GM19035 (cell line): ENCODE data around the gene SGIP1.

Experiments
- ATAC-seq: cut with Tn5 transposase; IDR thresholded peaks from one replicate; pipeline ENCODE4 v1.9.1; 2021; ENCODE audit not compliant: unreplicated experiment

Gene SGIP1

DNA sequence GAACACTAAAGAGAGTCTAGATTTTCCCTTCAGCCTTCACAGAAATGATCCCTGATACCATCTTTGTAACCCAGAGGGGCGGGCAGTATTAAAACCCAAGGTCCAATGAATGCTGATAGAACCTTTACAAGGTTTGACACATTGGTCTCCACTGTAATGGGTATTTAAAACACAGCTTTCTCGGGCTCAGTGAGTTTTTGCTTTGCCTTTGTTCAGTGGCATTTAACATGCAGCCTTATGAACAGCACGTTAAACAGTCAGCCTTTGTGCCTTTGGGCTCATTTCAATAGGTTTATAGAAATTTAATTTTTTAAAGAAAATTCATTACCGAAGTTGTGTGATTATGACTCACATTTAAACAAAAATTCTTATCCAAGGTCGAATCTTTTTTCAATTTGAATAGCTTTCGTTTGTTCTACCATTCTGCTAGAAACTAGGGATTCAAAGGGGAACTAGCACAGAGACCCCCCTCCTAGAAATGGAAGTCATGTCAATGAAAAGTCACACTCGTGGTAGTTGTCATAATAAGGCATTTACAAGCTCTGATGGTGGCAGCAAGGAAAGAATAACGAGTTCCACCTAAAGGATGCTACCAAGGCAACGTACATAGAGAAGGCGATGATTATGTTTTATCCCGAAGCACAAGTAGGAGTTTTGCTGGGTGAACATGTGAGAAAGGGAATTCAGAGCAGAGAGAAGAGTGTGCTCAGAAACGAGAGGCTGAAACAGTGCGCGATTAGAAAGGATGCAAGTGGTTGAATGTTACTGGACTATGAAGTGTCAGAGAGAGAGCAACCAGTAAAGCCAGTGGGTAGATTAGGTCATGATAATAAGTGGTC is 66.2 kb downstream of the SGIP1 start:
- no peak for ATAC-seq

DNA sequence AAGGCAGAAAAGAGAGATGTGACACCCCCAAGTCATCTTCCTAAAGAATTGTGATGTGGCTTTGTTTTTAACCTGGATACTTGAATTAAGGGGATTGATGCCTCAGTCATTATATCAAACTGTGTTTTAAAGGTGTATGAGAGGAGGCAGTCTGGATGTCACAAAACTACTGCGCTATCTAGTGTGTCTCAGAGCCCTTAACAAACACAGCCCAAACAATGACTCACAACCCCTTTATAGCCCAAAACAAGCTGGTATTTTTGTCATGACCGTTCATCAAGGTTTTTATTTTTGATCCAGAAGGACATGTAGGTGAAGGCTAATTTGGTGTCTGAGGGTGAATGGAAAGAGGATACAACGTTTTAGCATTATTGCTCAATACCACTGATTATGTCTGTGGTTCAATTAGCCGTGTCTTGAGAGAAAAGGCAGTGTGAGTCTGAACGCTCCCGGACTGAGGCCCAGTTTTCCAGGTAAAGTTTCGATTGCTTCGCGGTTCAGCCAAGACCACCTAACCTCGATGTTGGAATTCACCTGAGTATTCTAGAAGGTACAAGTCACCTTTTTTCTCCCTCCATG is 71.6 kb downstream of the SGIP1 start:
- ATAC-seq, result no peak

DNA sequence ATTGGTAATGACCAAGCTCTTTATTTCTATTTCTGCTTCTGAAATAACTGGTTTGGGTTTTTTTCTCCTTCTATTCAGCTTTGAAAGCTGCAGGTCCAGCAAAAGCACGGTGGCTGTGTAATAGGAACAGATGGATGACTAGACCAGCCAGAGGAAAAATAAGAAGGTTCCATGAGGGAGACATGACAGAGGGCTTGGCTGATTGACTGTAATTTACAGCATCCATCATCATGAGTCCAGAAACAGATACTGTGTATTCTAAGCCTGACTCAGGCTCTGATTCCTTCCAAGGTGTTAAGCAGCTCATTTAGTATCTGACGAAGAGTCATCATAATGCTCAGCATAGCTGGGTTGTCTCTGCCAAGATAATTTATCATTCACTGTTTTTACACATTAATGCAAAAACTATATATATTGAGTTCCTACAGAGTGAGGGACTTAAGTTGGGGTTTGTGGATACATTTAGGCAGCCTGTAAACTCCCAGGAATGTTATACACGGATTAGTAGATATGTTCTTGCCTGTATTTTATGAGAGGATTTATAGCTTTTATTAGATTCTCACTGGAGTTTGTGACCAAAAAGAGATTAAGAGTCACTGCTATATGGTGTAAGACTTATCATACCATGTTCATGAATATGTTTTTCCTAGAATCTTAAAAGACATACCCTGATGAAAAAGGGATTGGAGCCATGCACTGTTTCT is 72.6 kb downstream of the SGIP1 start:
- ATAC-seq, result no peak

DNA sequence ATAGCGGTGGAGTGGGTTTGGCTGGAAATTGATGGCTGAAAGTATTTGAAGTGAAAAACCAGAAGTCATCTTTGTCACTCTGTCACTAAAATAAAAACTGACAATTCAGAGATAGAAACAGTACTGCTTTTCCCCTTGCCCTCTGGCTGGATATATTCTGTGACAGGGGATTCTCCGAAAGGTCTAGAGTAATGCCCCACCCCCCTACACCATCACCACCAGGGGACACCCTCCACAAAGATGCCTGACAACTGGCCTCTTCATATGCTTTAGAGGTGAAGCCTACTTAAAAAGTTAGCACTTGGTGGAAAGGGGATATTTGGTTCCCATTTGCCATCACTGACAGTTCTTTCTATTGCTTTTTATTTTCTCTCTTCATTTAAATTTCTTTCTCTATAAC is 73.5 kb downstream of the SGIP1 start:
- no peak for ATAC-seq

DNA sequence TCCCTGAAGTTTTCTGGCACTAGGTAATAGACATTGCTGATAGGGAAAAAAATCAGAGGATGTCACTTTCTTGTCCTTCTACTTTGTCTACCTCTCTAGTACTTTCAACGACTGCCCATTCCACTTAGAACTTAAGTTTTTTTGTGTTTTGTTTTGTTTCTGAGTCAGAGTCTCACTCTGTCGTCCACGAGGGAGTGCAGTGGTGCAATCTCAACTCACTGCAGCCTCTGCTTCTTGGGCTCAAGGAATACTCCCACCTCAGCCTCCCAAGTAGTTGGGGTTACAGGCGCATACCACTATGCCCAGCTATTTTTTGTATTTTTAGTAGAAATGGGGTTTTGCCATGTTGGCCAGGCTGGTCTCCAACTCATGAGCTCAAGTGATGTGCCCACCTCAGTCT is 79.2 kb downstream of the SGIP1 start:
- ATAC-seq, result no peak

DNA sequence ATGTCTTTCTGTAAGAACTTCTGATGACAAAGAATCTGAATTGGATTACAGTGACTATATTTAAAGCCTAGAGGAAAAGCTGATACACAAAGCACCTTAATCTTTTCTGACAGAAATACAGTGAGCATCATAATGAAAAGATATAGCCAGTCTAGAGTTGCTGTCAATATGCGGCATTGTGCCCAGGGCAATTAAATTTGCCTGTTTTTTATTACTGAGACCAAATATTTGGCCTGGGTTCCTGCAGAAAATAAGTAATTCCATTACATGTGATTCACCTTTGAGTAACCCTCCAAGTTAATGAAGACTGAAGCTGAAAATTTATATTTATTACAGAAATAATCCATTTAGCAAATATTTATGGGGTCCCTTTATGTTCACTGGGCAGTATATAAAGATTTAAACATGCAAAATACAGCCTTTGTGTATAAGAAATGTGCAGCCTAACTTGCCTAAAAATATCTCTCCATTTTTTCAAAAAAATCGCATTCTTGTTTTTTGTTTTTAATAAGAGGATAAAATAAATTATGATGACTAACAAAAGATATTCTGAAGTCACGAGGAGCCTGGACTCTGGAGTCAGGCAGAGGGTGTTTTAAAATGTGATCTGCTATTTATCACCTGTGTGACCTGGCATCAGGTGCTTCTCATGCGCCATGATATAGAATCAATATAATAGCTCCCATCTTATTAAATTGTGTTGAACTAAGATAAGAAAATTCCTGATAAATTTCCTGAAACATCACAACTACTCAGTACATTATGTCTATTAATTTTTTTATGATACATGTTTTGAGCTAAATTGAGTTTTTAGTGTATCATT is 83.6 kb downstream of the SGIP1 start:
- no peak for ATAC-seq

DNA sequence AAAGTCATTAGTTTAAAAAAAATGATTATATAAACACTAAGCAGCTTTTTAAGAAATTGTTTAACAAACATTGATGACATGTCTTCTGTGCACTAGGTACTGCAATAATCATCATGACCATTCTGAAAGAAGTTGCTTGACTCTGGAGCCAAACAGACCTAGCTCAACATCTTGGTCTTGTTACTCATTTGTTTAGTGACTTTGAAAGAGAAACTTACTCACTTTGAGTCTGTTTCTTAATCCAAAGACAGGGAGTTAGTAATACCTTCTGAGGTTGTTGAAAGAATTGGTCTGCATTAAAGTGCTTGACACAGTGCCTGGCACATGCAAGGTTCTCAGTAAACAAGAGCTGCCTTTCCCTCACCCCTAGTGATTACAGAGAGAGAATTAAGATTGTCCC is 84.4 kb downstream of the SGIP1 start:
- no peak for ATAC-seq

DNA sequence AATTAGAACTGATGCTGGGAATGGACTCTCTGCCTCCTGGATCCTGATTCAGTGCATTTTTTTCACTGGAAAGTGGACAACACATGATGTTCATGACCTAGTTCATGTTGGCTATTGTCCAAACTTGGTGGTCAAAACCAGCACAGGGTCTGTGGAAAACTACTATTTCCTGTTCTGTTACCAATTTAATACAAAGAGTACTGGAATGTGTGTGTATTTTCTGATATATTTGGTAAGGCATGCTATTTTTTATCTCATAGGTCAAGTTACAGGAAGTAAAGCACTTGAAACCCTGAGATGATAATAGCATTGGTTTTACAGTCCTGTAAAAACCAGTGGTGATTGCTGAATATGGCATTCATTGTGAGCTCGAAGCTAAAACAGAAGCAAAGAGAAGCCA is 89.9 kb downstream of the SGIP1 start:
- ATAC-seq, result no peak

DNA sequence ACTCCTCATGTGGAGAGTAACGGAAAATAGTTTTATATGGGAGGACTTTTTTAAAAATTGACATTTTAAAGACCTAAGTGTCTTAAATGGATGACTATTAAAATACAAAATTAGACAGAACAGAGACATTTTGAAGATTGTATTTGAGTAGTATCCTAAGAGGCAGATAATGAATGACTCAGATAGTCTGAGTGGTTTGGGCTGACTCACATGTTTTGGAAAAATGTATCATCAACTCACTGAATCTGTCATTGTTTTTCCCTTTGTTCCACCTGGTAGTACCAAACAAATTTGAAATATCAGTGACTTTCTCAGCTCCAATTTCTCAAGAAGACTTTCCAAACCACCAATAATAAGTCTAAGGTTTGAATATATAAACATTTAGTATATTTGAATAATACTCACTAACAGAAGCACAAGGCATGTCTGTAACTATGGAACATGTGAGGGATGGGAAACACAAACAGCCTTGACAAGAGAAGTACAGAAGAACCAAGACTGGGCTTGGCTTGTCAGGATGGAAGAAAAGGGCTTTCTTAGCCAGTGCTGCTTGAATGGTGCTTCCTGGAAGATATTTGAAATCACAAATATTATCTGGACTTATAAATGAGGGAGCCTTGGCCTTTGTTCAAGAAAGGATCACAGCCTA is 90.6 kb downstream of the SGIP1 start:
- ATAC-seq, result no peak

DNA sequence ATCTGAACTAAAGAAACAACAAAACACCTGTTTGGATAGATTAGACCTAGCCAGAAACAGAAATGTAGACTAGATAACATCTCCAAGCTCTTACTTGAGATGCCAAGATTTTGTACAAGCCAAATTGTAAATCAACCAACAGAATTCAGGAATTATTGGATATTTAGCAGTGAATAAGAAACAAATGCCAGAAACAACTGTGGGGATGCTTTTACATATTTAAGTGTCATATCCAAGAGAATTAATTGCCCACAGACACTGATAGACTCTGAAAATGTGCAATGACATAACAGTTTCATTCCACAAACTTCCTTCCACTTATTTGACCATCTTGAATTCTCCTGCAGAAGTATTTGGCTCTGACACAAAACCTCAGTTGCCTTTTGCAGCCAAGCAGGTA is 92.3 kb downstream of the SGIP1 start:
- no peak for ATAC-seq

DNA sequence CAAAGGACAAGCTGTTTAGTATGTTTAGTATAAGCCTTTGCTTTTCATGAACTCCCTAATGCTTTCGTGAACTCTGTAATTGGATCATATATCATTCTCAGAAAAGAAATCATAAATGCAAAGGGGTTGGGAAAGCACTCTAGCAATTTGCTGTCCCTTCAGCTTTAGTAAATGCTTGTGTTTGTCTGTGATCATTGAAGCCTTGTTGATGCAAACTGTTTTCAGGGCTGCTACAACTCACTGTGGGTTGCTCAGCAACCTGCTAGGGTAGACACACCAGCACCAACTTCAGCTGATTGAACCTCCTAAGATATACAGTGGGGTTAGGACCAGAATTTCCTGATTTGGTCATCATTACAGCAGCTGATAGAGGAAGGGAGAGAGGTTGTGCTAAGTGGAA is 95.0 kb downstream of the SGIP1 start:
- no peak for ATAC-seq

DNA sequence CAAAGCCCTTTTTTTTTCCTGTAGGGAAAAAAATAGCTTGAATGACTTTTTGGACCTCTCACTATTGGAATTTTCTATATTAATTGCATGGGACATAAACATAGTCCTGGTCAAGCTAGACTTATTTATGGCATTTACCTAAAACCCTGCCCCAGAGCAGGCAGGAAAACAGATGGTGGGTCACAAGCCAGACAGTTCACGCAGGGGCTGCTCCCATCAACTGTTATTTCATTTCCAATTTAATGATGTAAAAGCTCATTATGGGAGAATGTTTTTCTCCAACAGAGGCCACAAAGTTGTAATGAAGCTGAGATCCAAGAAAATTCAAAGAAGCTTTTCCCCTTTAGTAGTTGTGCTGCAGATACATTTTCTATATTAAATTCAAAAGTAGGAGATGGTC is 99.2 kb downstream of the SGIP1 start:
- no peak for ATAC-seq

DNA sequence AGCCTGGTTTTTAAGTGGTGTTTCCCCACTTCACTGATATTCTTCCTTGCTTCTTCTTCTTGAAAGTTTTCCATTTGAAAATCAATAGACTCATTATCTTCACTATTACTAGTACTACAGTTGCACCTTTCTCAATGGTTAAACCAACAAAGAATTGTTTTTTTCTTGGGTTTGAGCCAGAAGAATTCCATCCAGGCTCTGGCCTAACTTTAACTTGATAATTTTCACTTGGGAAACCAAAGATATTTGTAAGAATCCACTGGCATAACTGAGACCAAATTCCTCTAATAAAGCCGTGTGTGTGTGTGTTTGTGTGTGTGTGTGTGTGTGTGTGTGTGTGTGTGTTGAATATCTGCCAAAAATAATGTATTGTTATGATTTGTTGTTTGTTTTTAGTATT is 103.2 kb downstream of the SGIP1 start:
- no peak for ATAC-seq

DNA sequence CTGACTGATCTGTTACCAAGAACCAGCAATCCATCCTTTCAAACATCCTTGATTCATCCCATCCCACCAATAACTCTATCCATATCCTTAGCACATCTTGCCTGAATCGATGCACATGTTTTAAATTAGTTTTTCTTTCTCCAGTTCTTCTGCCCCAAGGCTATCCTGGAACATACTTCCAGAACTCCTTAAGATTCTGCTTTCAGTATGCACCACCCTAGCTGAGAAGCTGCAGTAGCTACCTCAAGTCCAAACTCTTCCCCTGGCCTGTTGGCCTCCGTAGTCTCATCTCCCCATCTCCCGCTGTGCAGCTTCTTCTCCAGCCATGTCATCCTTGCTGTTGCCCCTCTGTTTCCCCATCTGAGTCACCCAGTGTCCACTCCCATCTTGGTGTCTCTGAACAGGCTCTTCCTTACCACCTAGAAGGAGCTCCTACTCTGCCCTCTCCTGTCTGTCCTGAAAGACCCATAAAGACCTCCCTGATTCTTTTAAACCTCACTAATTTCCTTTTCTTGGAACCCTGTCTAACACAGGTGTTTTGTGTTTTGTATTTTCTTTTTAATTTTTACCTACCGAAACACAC is 108.0 kb downstream of the SGIP1 start:
- no peak for ATAC-seq

DNA sequence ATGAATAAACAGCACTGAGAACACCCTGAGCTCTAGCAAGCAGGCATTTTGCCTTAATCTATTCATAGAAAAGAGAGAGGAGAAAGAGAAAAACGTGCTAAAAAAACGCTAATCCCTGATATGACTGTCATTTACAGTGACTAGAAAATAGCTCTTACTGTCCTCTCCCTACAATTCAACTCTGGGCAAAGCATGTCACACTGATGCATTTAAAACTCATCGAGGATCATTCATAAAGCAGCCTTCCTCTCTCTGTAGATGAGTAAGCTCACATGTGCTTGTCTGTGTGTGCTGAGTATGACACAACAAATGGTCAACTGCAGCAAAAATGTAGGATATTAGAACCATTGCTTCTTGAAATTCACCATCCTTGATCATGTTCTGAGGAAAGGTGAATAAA is 109.0 kb downstream of the SGIP1 start:
- no peak for ATAC-seq

DNA sequence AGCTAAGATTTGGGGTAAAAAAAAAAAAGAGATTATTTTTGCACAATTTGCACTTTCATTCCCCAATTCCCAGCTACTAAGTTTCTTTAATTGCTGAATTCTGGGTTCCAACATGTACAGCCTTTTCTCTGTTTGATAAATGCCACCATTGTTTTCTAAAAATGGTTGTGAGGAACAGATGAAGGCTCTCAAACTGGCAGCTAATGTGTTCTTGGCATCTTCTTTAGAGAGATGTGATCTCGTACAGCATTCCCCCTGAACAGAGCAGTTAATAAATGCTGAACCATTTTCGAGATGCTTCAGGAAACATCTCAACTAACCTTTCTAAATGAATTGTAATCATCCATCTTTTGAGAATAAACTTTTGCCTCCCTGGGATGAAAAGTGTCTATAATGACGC is 110.4 kb downstream of the SGIP1 start:
- ATAC-seq, result no peak

DNA sequence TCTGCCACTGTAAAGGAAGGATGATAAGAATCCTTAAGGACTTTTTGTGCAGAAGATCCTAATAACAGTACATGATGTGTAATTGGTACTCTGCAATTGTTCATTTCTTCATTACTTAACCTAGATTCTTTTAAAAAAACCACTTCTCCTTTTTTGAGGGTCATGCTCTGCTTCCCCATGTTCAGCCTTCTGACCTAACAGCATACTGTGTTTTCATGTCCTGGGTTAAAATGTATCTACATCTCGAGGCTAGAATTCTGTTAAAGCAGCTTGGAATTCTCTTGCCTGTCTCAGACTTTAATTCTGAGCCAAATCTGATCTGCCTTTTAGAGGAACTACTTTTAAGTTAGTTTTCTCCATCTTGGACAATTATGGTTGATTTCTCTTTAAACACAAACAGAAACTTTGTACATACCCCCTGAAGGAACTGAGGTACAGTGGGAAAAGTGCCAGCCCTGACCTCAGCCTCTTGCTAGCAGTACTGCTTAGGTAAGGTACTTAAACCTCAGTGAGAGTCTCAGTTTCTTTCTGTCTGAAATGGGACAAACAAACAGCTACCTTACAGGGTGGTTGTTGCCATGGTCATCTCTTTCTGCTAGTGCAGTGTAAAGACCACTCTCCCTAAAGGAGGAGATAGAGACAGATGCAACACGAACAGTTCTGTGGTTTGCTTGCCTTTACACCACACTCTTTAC is 115.1 kb downstream of the SGIP1 start:
- ATAC-seq, result peak; percentile 93

DNA sequence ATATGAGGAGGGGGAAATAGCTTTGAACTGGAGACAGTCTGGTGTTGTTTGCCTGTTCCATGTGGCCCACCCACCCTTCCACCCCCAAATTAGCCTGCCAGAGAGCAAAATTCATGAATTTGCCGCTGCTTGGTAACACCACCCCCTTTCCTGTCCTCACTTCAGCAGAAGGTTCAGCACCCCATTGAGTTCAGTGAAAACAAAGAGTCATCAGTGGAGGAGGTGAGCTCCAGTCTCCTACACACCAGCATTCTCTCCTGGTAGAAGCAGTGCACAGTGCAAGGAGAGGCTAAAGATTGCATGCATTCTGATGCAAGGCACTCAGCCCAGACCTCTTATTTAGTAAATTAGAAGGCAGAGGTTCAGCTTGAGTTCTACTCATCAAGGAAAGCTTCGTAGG is 118.6 kb downstream of the SGIP1 start:
- no peak for ATAC-seq

DNA sequence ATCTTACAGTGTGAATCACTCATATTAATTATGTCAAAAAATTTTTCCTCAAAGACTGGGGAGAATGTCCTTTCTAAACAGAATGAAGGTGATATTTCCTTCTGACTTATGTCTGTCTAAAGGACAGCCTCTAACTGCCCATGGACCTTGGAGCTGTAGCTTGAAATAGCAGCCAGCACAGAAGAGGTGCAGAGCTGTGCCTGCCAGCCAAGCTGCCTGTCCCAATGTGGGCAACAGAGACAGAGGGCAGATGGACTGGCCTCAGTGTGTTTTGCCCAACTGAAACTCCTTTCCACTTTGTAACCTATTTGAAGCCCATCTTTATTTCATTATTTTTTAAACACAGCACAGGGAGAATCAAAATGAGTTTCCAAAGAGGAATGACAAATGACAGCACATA is 120.7 kb downstream of the SGIP1 start:
- no peak for ATAC-seq

DNA sequence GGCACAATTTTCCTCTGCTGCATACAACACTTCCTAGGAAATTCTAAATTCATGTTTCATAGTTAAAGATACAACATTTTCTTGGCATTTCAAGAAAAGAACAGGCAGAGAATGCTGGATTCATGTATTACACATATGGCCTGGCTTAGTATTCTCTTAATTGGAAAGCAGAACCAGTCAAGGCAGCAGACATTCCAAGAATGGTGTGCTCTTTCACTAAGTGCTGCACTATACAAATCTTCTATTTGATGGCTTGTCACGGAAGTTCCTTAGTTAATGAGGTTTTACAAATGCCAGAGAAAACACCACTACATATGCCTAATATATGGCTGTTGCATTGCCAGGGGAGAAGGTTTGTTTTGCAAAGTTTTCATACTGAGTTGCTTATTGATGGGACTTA is 137.5 kb downstream of the SGIP1 start:
- no peak for ATAC-seq
